Common myeloid progenitor, CD34-positive (primary cell): Measurements from ENCODE around the gene GLG1.
A peak's percentile ranks its signal among the peaks of the same experiment; 100 is the strongest.

Experiments
- CTCF ChIA-PET: fragments of 350-600 bp; sonication (Branson Sonifier 250); formaldehyde crosslinking; loops from one replicate; lab custom pipeline; 2021; ENCODE audit warnings: antibody characterized with exemption; lab: Charles Lee
- POLR2A ChIA-PET: fragments of 350-600 bp; sonication (Branson Sonifier 250); formaldehyde crosslinking; loops from one replicate; lab custom pipeline; 2021; ENCODE audit warnings: antibody characterized with exemption; lab: Charles Lee
- DNase-seq, 3 donors: peaks; one replicate each; pipeline versions ENCODE4 v3.0.0 to v3.0.0-alpha.2; 2013
- H3K27ac ChIP-seq, 2 experiments: 1 replicate in 1 of 2; 2 replicates in 1 of 2; pipeline ENCODE4 v1.7.0; 2013; ENCODE audit warnings: inconsistent platforms in 2 of 2, low read length in 2 of 2, mild to moderate bottlenecking in 2 of 2, low read depth in 1 of 2, moderate library complexity in 1 of 2; ENCODE audit not compliant: severe bottlenecking in 2 of 2, insufficient read depth in 1 of 2, poor library complexity in 1 of 2
- H3K27me3 ChIP-seq, 5 experiments: replicated peaks in 2 of 5; 1 replicate in 3 of 5; 2 replicates in 2 of 5; pipeline versions ENCODE4 v1.6.1 to v1.7.0; 2013; ENCODE audit warnings: low read length in 4 of 5, mild to moderate bottlenecking in 2 of 5, moderate library complexity in 2 of 5, inconsistent platforms in 1 of 5; ENCODE audit not compliant: insufficient read depth in 5 of 5, control insufficient read depth in 4 of 5
- H3K36me3 ChIP-seq, 4 experiments: 1 replicate in 2 of 4; 2 replicates in 2 of 4; pipeline versions ENCODE4 v1.6.1 to v1.7.0; 2013; ENCODE audit warnings: low read length in 3 of 4, control low read depth in 1 of 4, mild to moderate bottlenecking in 1 of 4; ENCODE audit not compliant: control insufficient read depth in 4 of 4, insufficient read depth in 4 of 4
- H3K4me1 ChIP-seq, 4 experiments: 1 replicate in 3 of 4; 2 replicates in 1 of 4; pipeline versions ENCODE4 v1.6.1 to v1.7.1; 2013; ENCODE audit warnings: low read length in 3 of 4, mild to moderate bottlenecking in 3 of 4, control low read depth in 1 of 4, inconsistent platforms in 1 of 4, moderate library complexity in 1 of 4; ENCODE audit not compliant: control insufficient read depth in 4 of 4, insufficient read depth in 4 of 4; ENCODE audit errors: control extremely low read depth in 1 of 4
- H3K4me3 ChIP-seq, 7 experiments: 1 replicate in 4 of 7; 2 replicates in 3 of 7; pipeline versions ENCODE4 v1.5.1 to v1.7.0; 2013; ENCODE audit warnings: mild to moderate bottlenecking in 7 of 7, low read length in 6 of 7, moderate library complexity in 6 of 7, inconsistent platforms in 2 of 7, low read depth in 2 of 7, control low read depth in 1 of 7; ENCODE audit not compliant: insufficient read depth in 4 of 7, control insufficient read depth in 1 of 7; ENCODE audit errors: extremely low read depth in 1 of 7
- H3K9me3 ChIP-seq, 5 experiments: 1 replicate in 4 of 5; 2 replicates in 1 of 5; pipeline versions ENCODE4 v1.6.1 to v1.7.1; 2013; ENCODE audit warnings: low read length in 4 of 5, mild to moderate bottlenecking in 2 of 5, inconsistent platforms in 1 of 5, low read depth in 1 of 5, moderate library complexity in 1 of 5; ENCODE audit not compliant: control insufficient read depth in 4 of 5, insufficient read depth in 2 of 5; ENCODE audit errors: control extremely low read depth in 1 of 5
- WGBS: methylation state at CpG from one replicate; pipeline ENCODE4 v1.1.5; 2013; ENCODE audit not compliant: insufficient coverage; 5-methylcytosine and 5-hydroxymethylcytosine counted together

Gene GLG1

DNA sequence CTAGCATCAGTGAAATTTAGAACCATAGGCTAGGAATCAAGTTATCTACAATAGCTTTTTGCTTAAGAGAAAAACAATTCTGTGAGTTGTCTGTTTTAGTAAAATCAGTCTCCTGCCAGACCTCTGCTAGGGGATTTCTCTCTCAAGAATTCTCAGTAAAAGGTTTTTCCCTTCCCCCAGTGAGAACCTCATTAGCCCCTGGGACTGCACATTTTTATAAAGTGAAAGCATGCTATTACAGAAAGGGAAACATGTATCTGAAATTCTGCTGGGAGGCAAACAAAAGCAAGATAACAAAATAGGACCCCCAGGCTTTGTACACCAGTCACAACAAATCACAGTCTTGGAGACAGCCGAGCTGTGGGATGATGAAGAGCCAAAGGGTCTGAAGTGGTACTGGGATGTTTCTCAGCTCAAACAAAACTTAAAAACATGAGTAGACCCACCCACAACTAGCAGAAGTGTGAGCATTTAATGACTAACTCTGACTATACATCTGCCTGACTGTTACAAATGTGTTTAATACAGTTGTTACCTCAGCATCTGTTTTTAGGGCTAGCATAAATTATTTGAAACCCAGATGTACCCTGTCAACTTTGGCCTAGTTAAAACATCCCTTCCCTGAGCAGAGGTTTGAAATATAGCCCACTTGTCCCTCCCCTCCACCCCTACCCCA is 20.0 kb upstream of the GLG1 start:
- ChIA-PET CTCF (interaction anchor here (0.7 to 2.3 kb wide), 2 partner anchors 21 to 116 kb away, joined by 3 to 9 read pairs; no protein-coding TSS in a partner anchor), POLR2A (no interaction called here)
- WGBS, result no CpG with 5 or more reads among the region's 1 CpG
- no peaks in the 10 kb centered on the region for H3K4me1 ChIP-seq
- no peak for DNase-seq
- no peak overlapping the region for H3K4me3 ChIP-seq
- H3K36me3 ChIP-seq, result peaks cover 31 to 96% (median 80%) of the 10 kb centered on the region in 4 experiments
- H3K27ac ChIP-seq, result no peak overlapping the region
- H3K9me3 ChIP-seq, result no peaks in the 10 kb centered on the region
- H3K27me3 ChIP-seq, result no peaks in the 10 kb centered on the region

GRCh38 chr16:74625500-74626350 is 18.8 kb upstream of the GLG1 start:
- POLR2A ChIA-PET, result no interaction called here
- Histone ChIP-seq H3K27ac (no peak overlapping the region), H3K4me3 (no peak overlapping the region), H3K27me3 (no peaks in the 10 kb centered on the region), H3K9me3 (no peaks in the 10 kb centered on the region), H3K4me1 (no peaks in the 10 kb centered on the region), H3K36me3 (peaks cover 29 to 94% (median 71%) of the 10 kb centered on the region in 4 experiments)
- DNase-seq, result no peak
- CTCF ChIA-PET, result interaction anchor here (0.6 to 2.3 kb wide), 4 partner anchors 10 to 22 kb away, joined by 3 to 10 read pairs (median 6); no protein-coding TSS in a partner anchor
- 99% methylated on average over 14 of the region's 14 CpGs for WGBS

- POLR2A ChIA-PET, result no interaction called here
- no peak overlapping the region for H3K4me3 ChIP-seq
- H3K36me3 ChIP-seq, result peaks cover 22 to 89% (median 59%) of the 10 kb centered on the region in 4 experiments
- no peak for DNase-seq
- H3K9me3 ChIP-seq, result no peaks in the 10 kb centered on the region
- H3K27me3 ChIP-seq, result no peaks in the 10 kb centered on the region
- WGBS, result 97% methylated on average over 6 of the region's 6 CpGs
- CTCF ChIA-PET, result interaction anchor here (0.9 to 2.1 kb wide), 4 partner anchors 25 to 319 kb away, joined by 3 to 6 read pairs (median 4); no protein-coding TSS in a partner anchor
- no peak overlapping the region for H3K27ac ChIP-seq
- H3K4me1 ChIP-seq, result no peaks in the 10 kb centered on the region
Observed at GRCh38 chr16:74623839-74624235, 16.9 kb upstream of the GLG1 start.

DNA sequence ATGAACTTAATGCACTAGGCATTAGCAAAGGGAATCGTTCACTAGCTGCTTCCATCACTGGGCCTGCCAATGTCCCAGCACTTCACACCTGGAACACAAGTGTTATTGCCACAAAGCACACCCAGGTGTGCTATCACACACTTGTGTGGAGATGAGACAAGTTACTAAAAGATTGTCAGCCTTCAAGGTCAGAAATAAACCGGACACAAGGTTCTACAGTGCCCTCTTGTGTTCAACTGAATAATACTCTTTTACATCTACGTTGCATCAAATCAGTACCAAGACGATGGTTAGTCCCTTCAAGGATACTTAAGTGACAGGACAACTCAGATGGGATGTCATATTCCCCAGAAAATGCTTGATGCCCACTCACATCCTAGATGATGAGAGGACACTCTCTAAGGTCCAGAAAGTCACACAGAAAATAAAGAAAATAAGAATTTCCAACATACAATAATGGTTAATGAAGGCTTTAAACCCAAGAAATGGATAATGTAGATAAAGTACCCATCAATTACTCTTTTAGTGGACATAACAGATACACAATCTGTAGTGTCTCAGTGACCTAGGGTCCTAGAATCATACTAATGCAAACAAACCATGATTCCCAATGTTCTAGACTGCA is 16.4 kb upstream of the GLG1 start:
- CTCF ChIA-PET, result interaction anchor here (0.8 to 2.1 kb wide), 10 partner anchors 8 to 313 kb away, joined by 3 to 6 read pairs (median 4); no protein-coding TSS in a partner anchor
- Histone ChIP-seq H3K4me1 (no peaks in the 10 kb centered on the region), H3K27me3 (no peaks in the 10 kb centered on the region), H3K9me3 (no peaks in the 10 kb centered on the region), H3K27ac (no peak overlapping the region), H3K4me3 (no peak overlapping the region), H3K36me3 (peaks cover 22 to 84% (median 56%) of the 10 kb centered on the region in 4 experiments)
- POLR2A ChIA-PET, result no interaction called here
- WGBS, result 35% methylated on average over 4 of the region's 4 CpGs
- peak; percentile 39 to 56 (median 50) for DNase-seq

DNA sequence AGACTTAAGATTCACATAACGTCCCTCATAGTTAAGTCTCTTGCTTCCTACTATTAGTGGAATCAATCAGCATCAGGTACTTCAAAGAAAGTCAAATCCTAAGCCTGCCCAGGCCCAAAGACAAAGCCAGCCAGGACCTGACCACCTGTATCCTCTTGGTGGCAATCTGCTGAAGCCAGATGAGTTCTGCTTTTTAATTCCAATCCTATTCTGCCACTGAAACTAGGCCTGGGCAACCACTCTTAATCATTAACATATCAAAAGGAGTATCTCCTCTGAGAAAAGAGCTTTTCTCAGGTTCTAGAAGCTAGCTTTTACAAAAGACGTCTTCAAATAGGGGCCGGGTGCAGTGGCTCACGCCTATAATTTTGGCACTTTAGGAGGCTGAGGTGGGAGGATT is 15.1 kb upstream of the GLG1 start:
- POLR2A ChIA-PET, result no interaction called here
- Histone ChIP-seq H3K27me3 (no peaks in the 10 kb centered on the region), H3K9me3 (no peaks in the 10 kb centered on the region), H3K4me3 (no peak overlapping the region), H3K4me1 (no peaks in the 10 kb centered on the region), H3K36me3 (peaks cover 18 to 70% (median 49%) of the 10 kb centered on the region in 4 experiments), H3K27ac (no peak overlapping the region)
- peak in 1 of 3 donors; percentile 12 for DNase-seq
- 97% methylated on average over 4 of the region's 4 CpGs for WGBS
- CTCF ChIA-PET, result interaction anchor here (0.5 to 1.7 kb wide), 7 partner anchors 10 to 1149 kb away, joined by 3 to 5 read pairs (median 4); no protein-coding TSS in a partner anchor

DNA sequence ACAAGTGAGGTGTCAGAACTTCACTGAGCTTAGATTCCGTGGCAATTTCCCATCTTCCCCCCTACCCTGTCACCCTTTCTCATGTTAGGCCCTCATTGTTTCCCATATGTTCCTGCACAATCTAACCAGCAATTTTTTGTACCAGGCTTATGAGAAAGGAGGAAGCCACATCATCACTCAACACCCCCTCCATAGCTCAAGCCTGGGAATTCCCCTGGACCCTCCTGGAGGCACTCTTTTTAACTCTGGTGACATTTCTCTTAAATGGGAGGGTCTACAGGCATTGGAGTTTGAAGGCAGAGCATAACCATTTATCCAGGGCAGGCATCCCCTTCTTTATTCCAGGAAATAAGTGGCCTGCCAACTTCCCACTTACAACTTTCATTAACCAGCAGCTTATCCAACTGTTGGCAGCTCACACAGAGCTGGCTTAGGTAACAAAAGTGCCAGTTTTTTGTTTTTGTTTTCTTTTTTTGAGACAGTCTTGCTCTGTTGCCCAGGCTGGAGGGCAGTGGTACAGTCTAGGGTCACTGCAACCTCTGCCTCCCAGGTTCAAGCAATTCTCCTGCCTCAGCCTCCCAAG is 10.4 kb upstream of the GLG1 start:
- CTCF ChIA-PET, result interaction anchor here (0.8 to 1.4 kb wide), 2 partner anchors 11 to 13 kb away, joined by 3 to 4 read pairs; no protein-coding TSS in a partner anchor
- Histone ChIP-seq H3K4me3 (no peak overlapping the region), H3K36me3 (peaks cover 0 to 26% (median 18%) of the 10 kb centered on the region in 4 experiments), H3K27me3 (no peaks in the 10 kb centered on the region), H3K9me3 (no peaks in the 10 kb centered on the region), H3K27ac (no peak overlapping the region), H3K4me1 (no peaks in the 10 kb centered on the region)
- WGBS, result 90% methylated on average over 1 of the region's 1 CpG
- DNase-seq, result peak in 1 of 3 donors; percentile 9
- POLR2A ChIA-PET, result no interaction called here
